ENCODE measurements around the gene PLXDC2.
"Not testable (repeated sequence)": the region's sequence is repeated elsewhere in the genome, so short reads cannot be mapped to it uniquely, and the experiment has no call there.

PLXDC2 gene

GRCh38 chr10:20115894-20116293 is 299.7 kb downstream of the PLXDC2 start:
- DNase-seq (ENCODE audit: low spot score): no peak

- DNase-seq (ENCODE audit: low spot score): no peak
These were observed 301.2 kb downstream of the PLXDC2 start for GRCh38 chr10:20117471-20117870.

GRCh38 chr10:20118119-20118518 is 301.9 kb downstream of the PLXDC2 start:
- DNase-seq (ENCODE audit: low spot score): no peak

GRCh38 chr10:20128811-20129210 is 312.6 kb downstream of the PLXDC2 start:
- no peak for DNase-seq (ENCODE audit: low spot score)

GRCh38 chr10:20132816-20133215 is 316.6 kb downstream of the PLXDC2 start:
- DNase-seq (ENCODE audit: low spot score): no peak

- no peak for DNase-seq (ENCODE audit: low spot score)
These were observed 317.5 kb downstream of the PLXDC2 start for GRCh38 chr10:20133669-20134189.

GRCh38 chr10:20142311-20142710 is 326.1 kb downstream of the PLXDC2 start:
- no peak for DNase-seq (ENCODE audit: low spot score)

- DNase-seq (ENCODE audit: low spot score): no peak
These were observed 328.0 kb downstream of the PLXDC2 start for GRCh38 chr10:20144268-20144667.

- no peak for DNase-seq (ENCODE audit: low spot score)
These were observed 329.8 kb downstream of the PLXDC2 start for GRCh38 chr10:20146004-20146403.

- peak; percentile 77 for DNase-seq (ENCODE audit: low spot score)
These were observed 331.5 kb downstream of the PLXDC2 start for GRCh38 chr10:20147684-20148083.

GRCh38 chr10:20156511-20156910 is 340.3 kb downstream of the PLXDC2 start:
- DNase-seq (ENCODE audit: low spot score): no peak

GRCh38 chr10:20157314-20157713 is 341.1 kb downstream of the PLXDC2 start:
- DNase-seq (ENCODE audit: low spot score): no peak

- DNase-seq (ENCODE audit: low spot score): no peak
These were observed 341.9 kb downstream of the PLXDC2 start for GRCh38 chr10:20158086-20158485.

GRCh38 chr10:20162123-20162522 is 345.9 kb downstream of the PLXDC2 start:
- DNase-seq (ENCODE audit: low spot score): no peak

- no peak for DNase-seq (ENCODE audit: low spot score)
These were observed 350.0 kb downstream of the PLXDC2 start for GRCh38 chr10:20166096-20166675.

GRCh38 chr10:20170661-20171060 is 354.4 kb downstream of the PLXDC2 start:
- no peak for DNase-seq (ENCODE audit: low spot score)

GRCh38 chr10:20173046-20173445 is 356.8 kb downstream of the PLXDC2 start:
- DNase-seq (ENCODE audit: low spot score): no peak

- no peak for DNase-seq (ENCODE audit: low spot score)
These were observed 359.5 kb downstream of the PLXDC2 start for GRCh38 chr10:20175719-20176118.

GRCh38 chr10:20180766-20181165 is 364.5 kb downstream of the PLXDC2 start:
- DNase-seq (ENCODE audit: low spot score): no peak

GRCh38 chr10:20181434-20181833 is 365.2 kb downstream of the PLXDC2 start:
- DNase-seq (ENCODE audit: low spot score): no peak

- DNase-seq (ENCODE audit: low spot score): peak; percentile 45
These were observed 368.9 kb downstream of the PLXDC2 start for GRCh38 chr10:20185116-20185515.

GRCh38 chr10:20191392-20191791 is 375.2 kb downstream of the PLXDC2 start:
- not testable (repeated sequence) for DNase-seq (ENCODE audit: low spot score)

GRCh38 chr10:20195076-20195475 is 378.8 kb downstream of the PLXDC2 start:
- peak; percentile 25 for DNase-seq (ENCODE audit: low spot score)

- DNase-seq (ENCODE audit: low spot score): no peak
These were observed 384.5 kb downstream of the PLXDC2 start for GRCh38 chr10:20200758-20201157.

All from kidney tubule cell (primary cell).